ENCODE data around the gene PYGM.

The PYGM gene

GRCh38 chr11:64784813-64785581 is 25.2 kb upstream of the PYGM start:
- no peak overlapping the region for H3K4me3 ChIP-seq (ENCODE audit: low read depth, low read length)
- TF ChIP-seq CTCF (IDR thresholded peaks at IDR 0.05; ENCODE audit: insufficient read depth, low read depth, low read length, missing control alignments), result no peak
- DNase-seq (ENCODE audit: low read depth), result no peak

DNA sequence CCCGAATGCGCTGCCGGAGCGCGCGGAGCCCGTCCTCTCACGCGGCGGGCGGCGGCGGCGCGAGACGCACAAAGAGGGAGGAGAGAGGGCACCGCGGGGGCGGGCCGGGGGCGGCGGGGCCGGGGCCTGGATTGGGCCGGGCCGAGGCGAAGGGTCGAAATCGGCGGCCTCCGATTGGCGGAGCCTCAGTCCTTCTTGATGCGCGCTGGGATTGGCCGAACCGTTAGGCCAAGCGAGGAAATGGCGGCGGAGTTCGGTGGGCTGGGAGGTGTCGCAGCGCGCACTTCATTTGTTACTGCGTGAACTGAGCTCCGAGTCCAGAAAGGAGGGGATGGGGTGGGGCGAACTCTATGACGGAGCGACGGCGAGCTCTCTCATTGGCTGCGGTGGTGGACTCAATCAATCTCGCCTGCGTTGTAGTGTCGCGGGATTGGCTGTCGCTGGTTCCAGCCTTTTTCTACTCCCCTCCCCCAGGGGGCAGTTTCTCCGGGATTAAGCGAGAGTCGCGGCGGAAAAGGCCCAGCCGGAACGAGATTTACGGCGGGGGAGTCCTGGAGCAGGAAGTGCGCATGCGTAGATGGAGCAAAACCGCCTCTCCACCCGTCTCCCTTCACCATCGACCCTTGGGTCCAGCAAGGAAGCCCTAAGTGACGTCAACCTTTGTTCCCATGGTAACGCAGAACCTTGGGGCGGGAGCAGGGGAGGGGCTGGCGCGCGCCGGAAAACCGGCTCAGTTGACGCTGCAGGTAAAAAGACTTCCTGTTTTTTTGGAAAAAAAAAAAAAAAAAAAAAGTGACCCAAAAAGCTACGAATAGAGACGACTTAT is 18.9 kb upstream of the PYGM start, which contains the start of gene SF1:
TSS of gene SF1 (minus strand) at position 70 of the 826 bp plus-strand sequence. CDS start 150 bp downstream, outside the sequence.
- no peak for TF ChIP-seq CTCF (IDR thresholded peaks at IDR 0.05; ENCODE audit: insufficient read depth, low read depth, low read length, missing control alignments)
- DNase-seq (ENCODE audit: low read depth), result peak; percentile 100

GRCh38 chr11:64778223-64778472 is 18.4 kb upstream of the PYGM start:
- no peak for TF ChIP-seq CTCF (IDR thresholded peaks at IDR 0.05; ENCODE audit: insufficient read depth, low read depth, low read length, missing control alignments)
- H3K4me3 ChIP-seq (ENCODE audit: low read depth, low read length), result peak overlapping the region; percentile 86
- DNase-seq (ENCODE audit: low read depth), result no peak

More for the DNA sequence above, 18.9 kb upstream of the PYGM start, which contains the start of gene SF1:
- H3K4me3 ChIP-seq (ENCODE audit: low read depth, low read length), result peak within 1 kb of the TSS; percentile 95

DNA sequence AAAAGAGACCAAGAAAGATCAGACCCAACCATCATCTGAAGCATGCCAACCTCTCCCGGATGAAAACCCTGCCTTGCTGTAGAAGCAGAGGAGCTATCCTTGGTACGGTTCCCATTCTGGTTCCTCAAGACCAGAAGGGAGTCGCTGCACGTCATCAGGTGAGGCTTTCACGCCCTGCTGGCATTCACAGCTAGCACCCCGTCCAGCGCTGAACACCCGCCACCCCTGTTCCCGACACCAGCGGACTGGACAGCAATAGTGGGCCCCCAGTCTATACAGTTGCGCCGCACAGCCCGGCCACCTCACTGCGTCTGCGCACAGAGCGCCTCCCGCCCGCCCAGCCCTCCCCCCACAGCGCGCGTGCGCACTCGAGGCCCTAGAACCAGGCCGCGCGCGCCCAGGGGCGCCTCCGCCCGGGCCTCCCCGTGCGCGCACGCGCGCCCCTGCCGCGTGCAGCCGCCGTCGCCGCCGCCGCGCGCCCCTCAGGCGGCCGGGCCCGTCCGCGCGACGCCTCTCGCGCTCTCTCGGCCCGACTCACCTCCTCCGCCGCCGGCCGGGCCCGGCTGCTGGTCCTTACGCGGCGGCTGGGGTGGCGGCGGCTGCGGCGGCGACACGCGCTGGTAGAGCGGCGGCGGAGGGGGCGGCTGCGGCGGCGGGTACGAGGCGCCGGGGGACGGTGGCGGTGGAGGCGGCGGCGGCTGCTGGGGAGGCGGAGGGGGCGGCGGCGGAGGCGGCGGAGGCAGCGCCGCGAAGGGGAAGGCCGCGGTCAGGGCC is 17.9 kb upstream of the PYGM start:
- no peak for TF ChIP-seq CTCF (IDR thresholded peaks at IDR 0.05; ENCODE audit: insufficient read depth, low read depth, low read length, missing control alignments)
- DNase-seq (ENCODE audit: low read depth), result peak; percentile 91
- peak overlapping the region; percentile 95 for H3K4me3 ChIP-seq (ENCODE audit: low read depth, low read length)

- H3K4me3 ChIP-seq (ENCODE audit: low read depth, low read length), result peak overlapping the region; percentile 95
- no peak for TF ChIP-seq CTCF (IDR thresholded peaks at IDR 0.05; ENCODE audit: insufficient read depth, low read depth, low read length, missing control alignments)
- DNase-seq (ENCODE audit: low read depth), result no peak
Observed at GRCh38 chr11:64776875-64777274, 17.1 kb upstream of the PYGM start.

- no peak for DNase-seq (ENCODE audit: low read depth)
- peak overlapping the region; percentile 95 for H3K4me3 ChIP-seq (ENCODE audit: low read depth, low read length)
- no peak for TF ChIP-seq CTCF (IDR thresholded peaks at IDR 0.05; ENCODE audit: insufficient read depth, low read depth, low read length, missing control alignments)
Observed at GRCh38 chr11:64776425-64776824, 16.7 kb upstream of the PYGM start.

Data from GM12865 (cell line).